Ishikawa (cell line): ENCODE results near the gene SLC32A1.

Experiments
- CEBPB ChIP-seq: IDR thresholded peaks from 2 replicates; pipeline ENCODE4 v1.6.1; 2012
- CREB1 ChIP-seq: IDR thresholded peaks from 2 replicates; pipeline ENCODE4 v1.6.1; 2012; ENCODE audit warnings: low read depth
- EGR1 ChIP-seq: IDR thresholded peaks from 2 replicates; pipeline ENCODE4 v1.6.1; 2012
- EP300 ChIP-seq: IDR thresholded peaks from 2 replicates; pipeline ENCODE4 v1.6.1; 2012; ENCODE audit warnings: borderline replicate concordance
- MAX ChIP-seq: IDR thresholded peaks from 2 replicates; pipeline ENCODE4 v1.6.1; 2012
- NFIC ChIP-seq: IDR thresholded peaks from 2 replicates; pipeline ENCODE4 v1.6.1; 2012
- RAD21 ChIP-seq: IDR thresholded peaks from 2 replicates; pipeline ENCODE4 v1.6.1; 2012; ENCODE audit warnings: low read depth
- REST ChIP-seq: IDR thresholded peaks from 2 replicates; pipeline ENCODE4 v1.6.1; 2012; ENCODE audit warnings: low read depth, mild to moderate bottlenecking
- TAF1 ChIP-seq: IDR thresholded peaks from 2 replicates; pipeline ENCODE4 v1.6.1; 2012; ENCODE audit warnings: low read depth, mild to moderate bottlenecking
- TCF12 ChIP-seq: IDR thresholded peaks from 2 replicates; pipeline ENCODE4 v1.6.1; 2012; ENCODE audit warnings: low read depth
- TEAD4 ChIP-seq: IDR thresholded peaks from 2 replicates; pipeline ENCODE4 v1.6.1; 2012
- USF1 ChIP-seq: IDR thresholded peaks from 2 replicates; pipeline ENCODE4 v1.6.1; 2012

- TF ChIP-seq MAX (no peak), EP300 (no peak), RAD21 (no peak), USF1 (no peak), CEBPB (no peak), TEAD4 (no peak), EGR1 (no peak), REST (no peak), CREB1 (no peak), NFIC (no peak), TAF1 (no peak), TCF12 (no peak)
Measured at GRCh38 chr20:38770970-38771369, 46.7 kb downstream of the SLC32A1 start.
